SK-N-SH treated with all-trans-retinoic acid at 6 μM for 48 hours (cell line): ENCODE results near the gene AP2A2.

Source experiments
- ATAC-seq: fragments of 200-7000 bp; cut with Tn5 transposase; 3 replicates; pipeline ENCODE4 v1.9.1; 2020; ENCODE audit warnings: mild to moderate bottlenecking, moderate library complexity
- BACH2 ChIP-seq: fragments of 250-450 bp; sonication (Bioruptor Pico); IDR thresholded peaks from 2 replicates; pipeline ENCODE4 v1.9.0; 2021; ENCODE audit warnings: mild to moderate bottlenecking, borderline replicate concordance
- CSDC2 ChIP-seq: fragments of 250-450 bp; sonication (Bioruptor Pico); IDR thresholded peaks from 2 replicates; pipeline ENCODE4 v1.5.0; 2020; ENCODE audit warnings: mild to moderate bottlenecking, moderate library complexity
- ESRRG ChIP-seq: fragments of 250-450 bp; sonication (Bioruptor Pico); IDR thresholded peaks from 2 replicates; pipeline ENCODE4 v1.6.1; 2021; ENCODE audit warnings: mild to moderate bottlenecking
- GLIS3 ChIP-seq: fragments of 250-450 bp; sonication (Bioruptor Pico); IDR thresholded peaks from 2 replicates; pipeline ENCODE4 v1.5.0; 2020; ENCODE audit warnings: mild to moderate bottlenecking, moderate library complexity
- ISL1 ChIP-seq: fragments of 250-450 bp; sonication (Bioruptor Pico); IDR thresholded peaks from 2 replicates; pipeline ENCODE4 v2.1.2; 2022; ENCODE audit warnings: mild to moderate bottlenecking, moderate library complexity
- OSR1 ChIP-seq: fragments of 250-450 bp; sonication (Bioruptor Pico); IDR thresholded peaks from 2 replicates; pipeline ENCODE4 v1.8.0; 2022; ENCODE audit warnings: moderate library complexity, mild to moderate bottlenecking, inconsistent platforms
- PPARA ChIP-seq: fragments of 250-450 bp; sonication (Bioruptor Pico); IDR thresholded peaks from 2 replicates; pipeline ENCODE4 v1.5.0; 2020; ENCODE audit warnings: mild to moderate bottlenecking, borderline replicate concordance
- RARB ChIP-seq: fragments of 250-450 bp; sonication (Bioruptor Pico); IDR thresholded peaks from 2 replicates; pipeline ENCODE4 v1.8.0; 2021; ENCODE audit warnings: mild to moderate bottlenecking, moderate library complexity
- SNAI2 ChIP-seq: fragments of 250-450 bp; sonication (Bioruptor Pico); IDR thresholded peaks from 2 replicates; pipeline ENCODE4 v1.5.0; 2020; ENCODE audit warnings: mild to moderate bottlenecking, moderate library complexity
- TCF4 ChIP-seq: fragments of 250-450 bp; sonication (Bioruptor Pico); IDR thresholded peaks from 2 replicates; pipeline ENCODE4 v1.8.0; 2021; ENCODE audit warnings: mild to moderate bottlenecking, moderate library complexity, borderline replicate concordance
- TOX ChIP-seq: fragments of 250-450 bp; sonication (Bioruptor Pico); IDR thresholded peaks from 2 replicates; pipeline ENCODE4 v1.8.0; 2021; ENCODE audit warnings: mild to moderate bottlenecking, moderate library complexity, borderline replicate concordance
- ZC3H10 ChIP-seq: fragments of 250-450 bp; sonication (Bioruptor Pico); IDR thresholded peaks from 2 replicates; pipeline ENCODE4 v1.5.1; 2021; ENCODE audit warnings: mild to moderate bottlenecking, moderate library complexity
- ZFP3 ChIP-seq: fragments of 250-450 bp; sonication (Bioruptor Pico); IDR thresholded peaks from 2 replicates; pipeline ENCODE4 v1.5.0; 2020; ENCODE audit warnings: mild to moderate bottlenecking, moderate library complexity
- ZFP30 ChIP-seq: fragments of 450-650 bp; formaldehyde crosslinking; IDR thresholded peaks from 2 replicates; pipeline ENCODE4 v1.5.0; 2022; ENCODE audit warnings: mild to moderate bottlenecking, moderate library complexity
- ZNF565 ChIP-seq: fragments of 450-650 bp; formaldehyde crosslinking; conservative IDR thresholded peaks from 2 replicates; pipeline ENCODE4 v1.5.0; 2020; ENCODE audit warnings: low read depth, mild to moderate bottlenecking, moderate library complexity
- ZNF8 ChIP-seq: fragments of 450-650 bp; formaldehyde crosslinking; IDR thresholded peaks from 2 replicates; pipeline ENCODE4 v1.5.0; 2020; ENCODE audit warnings: mild to moderate bottlenecking, moderate library complexity
- TF ChIP-seq, protein P1 (sequence below): fragments of 250-450 bp; sonication (Bioruptor Pico); IDR thresholded peaks from 2 replicates; pipeline ENCODE4 v1.8.0; 2021; ENCODE audit warnings: low read depth, mild to moderate bottlenecking, moderate library complexity, borderline replicate concordance
- TF ChIP-seq, protein P2 (sequence below): fragments of 250-450 bp; sonication (Bioruptor Pico); IDR thresholded peaks from 2 replicates; pipeline ENCODE4 v1.5.0; 2020; ENCODE audit warnings: mild to moderate bottlenecking, moderate library complexity
- TF ChIP-seq, protein P3 (sequence below): fragments of 250-450 bp; sonication (Bioruptor Pico); IDR thresholded peaks from 2 replicates; pipeline ENCODE4 v1.5.1; 2021; ENCODE audit warnings: mild to moderate bottlenecking, moderate library complexity
- TF ChIP-seq, protein P4 (sequence below): fragments of 250-450 bp; sonication (Bioruptor Pico); IDR thresholded peaks from 2 replicates; pipeline ENCODE4 v1.8.0; 2020; ENCODE audit warnings: mild to moderate bottlenecking, moderate library complexity, borderline replicate concordance
- TF ChIP-seq, protein P5 (sequence below): fragments of 250-450 bp; sonication (Bioruptor Pico); IDR thresholded peaks from 2 replicates; pipeline ENCODE4 v1.5.1; 2020; ENCODE audit warnings: low read depth, mild to moderate bottlenecking, moderate library complexity

The AP2A2 gene

DNA sequence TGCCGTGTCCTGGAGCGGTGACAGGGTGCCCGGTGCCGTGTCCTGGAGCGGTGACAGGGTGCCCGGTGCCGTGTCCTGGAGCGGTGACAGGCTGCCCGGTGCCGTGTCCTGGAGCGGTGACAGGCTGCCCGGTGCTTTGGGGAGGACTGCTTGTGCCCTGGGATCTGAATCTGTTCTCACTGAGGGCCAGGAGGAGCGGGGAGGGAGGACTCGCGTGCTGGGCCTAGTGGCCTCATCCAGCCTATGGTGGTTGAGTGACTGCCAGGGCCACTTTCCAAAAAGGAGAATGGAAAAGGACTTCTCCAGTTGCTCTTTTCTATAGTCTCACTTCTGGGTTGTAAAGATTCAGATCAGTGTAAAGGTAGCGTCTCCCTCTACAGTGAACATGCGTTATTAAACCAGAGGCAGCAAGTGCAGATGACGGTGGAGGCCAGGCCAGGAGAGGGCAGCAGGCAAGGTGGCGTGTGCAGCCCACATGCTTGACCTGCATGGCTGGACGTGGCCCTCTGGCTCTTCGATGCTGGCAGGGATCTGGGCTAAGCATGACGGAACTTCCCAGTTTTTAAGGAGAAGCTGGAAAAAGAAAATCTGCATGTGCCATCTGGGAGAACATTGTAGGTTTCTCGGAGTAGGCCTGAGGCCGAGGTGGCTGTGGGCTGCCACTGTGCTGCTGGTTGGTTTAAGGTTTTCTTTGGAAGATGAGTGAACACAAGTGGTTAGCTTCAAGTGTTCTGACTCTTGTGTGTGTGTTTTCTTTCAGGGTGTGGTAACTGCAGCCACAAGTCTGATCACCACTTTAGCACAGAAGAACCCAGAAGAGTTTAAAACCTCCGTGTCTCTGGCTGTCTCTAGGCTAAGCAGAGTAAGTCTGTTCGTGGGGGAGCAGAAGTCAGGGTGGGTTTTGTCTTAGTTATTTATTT is 55.0 kb downstream of the AP2A2 start:
- ATAC-seq = no peak
- TF ChIP-seq ZNF565 (no peak), TCF4 (no peak), ZNF8 (CRISPR knock-in tag) (no peak), OSR1 (CRISPR knock-in tag) (no peak), PPARA (CRISPR knock-in tag) (no peak)
- TF ChIP-seq, protein P1, sequence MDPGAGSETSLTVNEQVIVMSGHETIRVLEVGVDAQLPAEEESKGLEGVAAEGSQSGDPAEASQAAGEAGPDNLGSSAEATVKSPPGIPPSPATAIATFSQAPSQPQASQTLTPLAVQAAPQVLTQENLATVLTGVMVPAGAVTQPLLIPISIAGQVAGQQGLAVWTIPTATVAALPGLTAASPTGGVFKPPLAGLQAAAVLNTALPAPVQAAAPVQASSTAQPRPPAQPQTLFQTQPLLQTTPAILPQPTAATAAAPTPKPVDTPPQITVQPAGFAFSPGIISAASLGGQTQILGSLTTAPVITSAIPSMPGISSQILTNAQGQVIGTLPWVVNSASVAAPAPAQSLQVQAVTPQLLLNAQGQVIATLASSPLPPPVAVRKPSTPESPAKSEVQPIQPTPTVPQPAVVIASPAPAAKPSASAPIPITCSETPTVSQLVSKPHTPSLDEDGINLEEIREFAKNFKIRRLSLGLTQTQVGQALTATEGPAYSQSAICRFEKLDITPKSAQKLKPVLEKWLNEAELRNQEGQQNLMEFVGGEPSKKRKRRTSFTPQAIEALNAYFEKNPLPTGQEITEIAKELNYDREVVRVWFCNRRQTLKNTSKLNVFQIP = no peak
- TF ChIP-seq, protein P2, sequence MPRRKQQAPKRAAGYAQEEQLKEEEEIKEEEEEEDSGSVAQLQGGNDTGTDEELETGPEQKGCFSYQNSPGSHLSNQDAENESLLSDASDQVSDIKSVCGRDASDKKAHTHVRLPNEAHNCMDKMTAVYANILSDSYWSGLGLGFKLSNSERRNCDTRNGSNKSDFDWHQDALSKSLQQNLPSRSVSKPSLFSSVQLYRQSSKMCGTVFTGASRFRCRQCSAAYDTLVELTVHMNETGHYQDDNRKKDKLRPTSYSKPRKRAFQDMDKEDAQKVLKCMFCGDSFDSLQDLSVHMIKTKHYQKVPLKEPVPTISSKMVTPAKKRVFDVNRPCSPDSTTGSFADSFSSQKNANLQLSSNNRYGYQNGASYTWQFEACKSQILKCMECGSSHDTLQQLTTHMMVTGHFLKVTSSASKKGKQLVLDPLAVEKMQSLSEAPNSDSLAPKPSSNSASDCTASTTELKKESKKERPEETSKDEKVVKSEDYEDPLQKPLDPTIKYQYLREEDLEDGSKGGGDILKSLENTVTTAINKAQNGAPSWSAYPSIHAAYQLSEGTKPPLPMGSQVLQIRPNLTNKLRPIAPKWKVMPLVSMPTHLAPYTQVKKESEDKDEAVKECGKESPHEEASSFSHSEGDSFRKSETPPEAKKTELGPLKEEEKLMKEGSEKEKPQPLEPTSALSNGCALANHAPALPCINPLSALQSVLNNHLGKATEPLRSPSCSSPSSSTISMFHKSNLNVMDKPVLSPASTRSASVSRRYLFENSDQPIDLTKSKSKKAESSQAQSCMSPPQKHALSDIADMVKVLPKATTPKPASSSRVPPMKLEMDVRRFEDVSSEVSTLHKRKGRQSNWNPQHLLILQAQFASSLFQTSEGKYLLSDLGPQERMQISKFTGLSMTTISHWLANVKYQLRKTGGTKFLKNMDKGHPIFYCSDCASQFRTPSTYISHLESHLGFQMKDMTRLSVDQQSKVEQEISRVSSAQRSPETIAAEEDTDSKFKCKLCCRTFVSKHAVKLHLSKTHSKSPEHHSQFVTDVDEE (CRISPR knock-in tag) = no peak

DNA sequence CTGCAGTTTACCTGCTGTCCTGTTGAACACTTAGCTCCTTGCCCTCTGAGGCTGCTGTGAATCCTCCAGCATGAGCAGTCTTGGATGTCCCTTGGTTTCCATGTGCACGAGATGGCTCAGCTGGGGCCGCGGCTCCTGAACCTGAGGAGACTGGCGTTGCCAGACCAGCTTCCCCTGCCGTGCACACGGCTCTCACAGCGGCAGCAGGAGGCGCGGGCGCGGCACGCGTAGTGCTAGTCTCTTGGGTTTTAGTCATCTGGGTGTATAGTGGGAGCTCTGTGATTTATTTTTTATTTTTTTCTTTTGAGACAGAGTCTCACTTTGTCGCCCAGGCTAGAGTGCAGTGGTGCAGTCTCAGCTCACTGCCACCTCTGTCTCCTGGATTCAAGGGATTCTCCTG is 56.1 kb downstream of the AP2A2 start:
- no peak for TF ChIP-seq ISL1 (CRISPR knock-in tag)
- no peak for TF ChIP-seq ZNF8 (CRISPR knock-in tag)
- no peak for TF ChIP-seq BACH2 (CRISPR knock-in tag)
- no peak for TF ChIP-seq ZFP30
- TF ChIP-seq TCF4 = no peak
- TF ChIP-seq, protein P3, sequence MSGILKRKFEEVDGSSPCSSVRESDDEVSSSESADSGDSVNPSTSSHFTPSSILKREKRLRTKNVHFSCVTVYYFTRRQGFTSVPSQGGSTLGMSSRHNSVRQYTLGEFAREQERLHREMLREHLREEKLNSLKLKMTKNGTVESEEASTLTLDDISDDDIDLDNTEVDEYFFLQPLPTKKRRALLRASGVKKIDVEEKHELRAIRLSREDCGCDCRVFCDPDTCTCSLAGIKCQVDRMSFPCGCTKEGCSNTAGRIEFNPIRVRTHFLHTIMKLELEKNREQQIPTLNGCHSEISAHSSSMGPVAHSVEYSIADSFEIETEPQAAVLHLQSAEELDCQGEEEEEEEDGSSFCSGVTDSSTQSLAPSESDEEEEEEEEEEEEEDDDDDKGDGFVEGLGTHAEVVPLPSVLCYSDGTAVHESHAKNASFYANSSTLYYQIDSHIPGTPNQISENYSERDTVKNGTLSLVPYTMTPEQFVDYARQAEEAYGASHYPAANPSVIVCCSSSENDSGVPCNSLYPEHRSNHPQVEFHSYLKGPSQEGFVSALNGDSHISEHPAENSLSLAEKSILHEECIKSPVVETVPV = no peak
- TF ChIP-seq TOX = no peak
- TF ChIP-seq, protein P1 = no peak
- no peak for TF ChIP-seq RARB
- TF ChIP-seq, all 23 proteins: peak for 0
- ATAC-seq = no peak

DNA sequence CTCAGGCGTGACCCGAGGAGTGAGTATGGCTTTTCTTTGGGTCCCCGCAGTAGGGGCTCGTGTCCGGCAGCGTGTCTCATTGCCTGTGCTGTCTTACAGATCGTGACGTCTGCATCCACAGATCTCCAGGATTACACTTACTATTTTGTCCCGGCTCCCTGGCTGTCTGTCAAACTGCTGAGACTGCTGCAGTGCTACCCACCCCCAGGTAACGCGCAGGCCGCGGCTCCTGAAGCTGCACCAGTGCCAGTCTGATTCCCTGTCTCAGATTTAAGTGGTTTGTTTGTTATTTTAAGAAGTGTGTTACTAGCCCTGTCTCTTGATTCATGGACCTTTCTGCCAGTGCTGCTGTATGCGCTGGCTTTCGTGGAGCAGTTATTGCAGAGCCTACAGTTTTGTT is 58.9 kb downstream of the AP2A2 start:
- TF ChIP-seq ZNF8 (CRISPR knock-in tag) (no peak), SNAI2 (no peak), GLIS3 (CRISPR knock-in tag) (no peak), ESRRG (no peak), PPARA (CRISPR knock-in tag) (no peak), ZC3H10 (CRISPR knock-in tag) (no peak), OSR1 (CRISPR knock-in tag) (no peak), CSDC2 (CRISPR knock-in tag) (no peak), RARB (no peak), ZFP30 (no peak), ZFP3 (CRISPR knock-in tag) (no peak), TOX (no peak)
- TF ChIP-seq, protein P4, sequence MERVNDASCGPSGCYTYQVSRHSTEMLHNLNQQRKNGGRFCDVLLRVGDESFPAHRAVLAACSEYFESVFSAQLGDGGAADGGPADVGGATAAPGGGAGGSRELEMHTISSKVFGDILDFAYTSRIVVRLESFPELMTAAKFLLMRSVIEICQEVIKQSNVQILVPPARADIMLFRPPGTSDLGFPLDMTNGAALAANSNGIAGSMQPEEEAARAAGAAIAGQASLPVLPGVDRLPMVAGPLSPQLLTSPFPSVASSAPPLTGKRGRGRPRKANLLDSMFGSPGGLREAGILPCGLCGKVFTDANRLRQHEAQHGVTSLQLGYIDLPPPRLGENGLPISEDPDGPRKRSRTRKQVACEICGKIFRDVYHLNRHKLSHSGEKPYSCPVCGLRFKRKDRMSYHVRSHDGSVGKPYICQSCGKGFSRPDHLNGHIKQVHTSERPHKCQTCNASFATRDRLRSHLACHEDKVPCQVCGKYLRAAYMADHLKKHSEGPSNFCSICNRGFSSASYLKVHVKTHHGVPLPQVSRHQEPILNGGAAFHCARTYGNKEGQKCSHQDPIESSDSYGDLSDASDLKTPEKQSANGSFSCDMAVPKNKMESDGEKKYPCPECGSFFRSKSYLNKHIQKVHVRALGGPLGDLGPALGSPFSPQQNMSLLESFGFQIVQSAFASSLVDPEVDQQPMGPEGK = no peak
- TF ChIP-seq, protein P5, sequence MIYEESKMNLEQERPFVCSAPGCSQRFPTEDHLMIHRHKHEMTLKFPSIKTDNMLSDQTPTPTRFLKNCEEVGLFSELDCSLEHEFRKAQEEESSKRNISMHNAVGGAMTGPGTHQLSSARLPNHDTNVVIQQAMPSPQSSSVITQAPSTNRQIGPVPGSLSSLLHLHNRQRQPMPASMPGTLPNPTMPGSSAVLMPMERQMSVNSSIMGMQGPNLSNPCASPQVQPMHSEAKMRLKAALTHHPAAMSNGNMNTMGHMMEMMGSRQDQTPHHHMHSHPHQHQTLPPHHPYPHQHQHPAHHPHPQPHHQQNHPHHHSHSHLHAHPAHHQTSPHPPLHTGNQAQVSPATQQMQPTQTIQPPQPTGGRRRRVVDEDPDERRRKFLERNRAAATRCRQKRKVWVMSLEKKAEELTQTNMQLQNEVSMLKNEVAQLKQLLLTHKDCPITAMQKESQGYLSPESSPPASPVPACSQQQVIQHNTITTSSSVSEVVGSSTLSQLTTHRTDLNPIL (CRISPR knock-in tag) = no peak
- TF ChIP-seq, protein P2 (CRISPR knock-in tag) = no peak
- TF ChIP-seq, protein P3 = no peak
- ATAC-seq = no peak
